Measurements from ENCODE around the gene TNFRSF17.

The TNFRSF17 gene

GRCh38 chr16:12009462-12009861 lies 44.5 kb downstream of the TNFRSF17 start:
- DNase-seq = no peak

GRCh38 chr16:12009922-12010321 lies 44.9 kb downstream of the TNFRSF17 start:
- DNase-seq = no peak

- DNase-seq = no peak
These were observed 45.6 kb downstream of the TNFRSF17 start for GRCh38 chr16:12010388-12011251.

DNA sequence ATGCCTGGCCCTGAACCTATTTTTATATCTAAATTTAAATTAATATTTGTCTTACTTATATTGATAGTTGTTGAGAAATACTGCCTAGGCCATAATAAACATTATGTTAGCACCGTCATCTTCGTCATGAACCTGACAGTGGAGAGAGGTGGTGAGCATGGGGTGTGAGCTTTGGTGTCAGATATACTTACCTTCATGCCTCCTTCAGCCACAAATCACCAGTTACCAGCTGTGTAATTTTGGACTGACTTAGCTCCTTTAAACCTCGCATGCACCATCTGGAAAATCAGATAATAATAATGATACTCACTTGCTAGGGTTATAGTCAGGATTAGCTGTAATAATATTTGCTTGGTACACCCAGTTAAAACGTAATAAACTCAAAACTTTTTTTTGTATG lies 46.6 kb downstream of the TNFRSF17 start:
- no peak for DNase-seq

- no peak for DNase-seq
These were observed 51.4 kb downstream of the TNFRSF17 start for GRCh38 chr16:12016291-12016947.

- DNase-seq = no peak
These were observed 52.5 kb downstream of the TNFRSF17 start for GRCh38 chr16:12017558-12017957.
